Liver (tissue), 9 donors: ENCODE results near the gene IL25. TPM values are rescaled to one million over a fixed set of nuclear protein-coding genes. Genes with fewer than 3 reads are reported as not detected.

ENCODE experiments used
- DNase-seq: peaks from one replicate; pipeline ENCODE4 v3.0.0-alpha.2; 2017; ENCODE audit warnings: low spot score
- H3K27ac ChIP-seq, 2 donors: one replicate each; pipeline ENCODE4 v1.7.0; 2013; ENCODE audit warnings: inconsistent platforms in 2 of 2, low read length in 2 of 2, control low read depth in 1 of 2, low read depth in 1 of 2, mild to moderate bottlenecking in 1 of 2
- H3K27me3 ChIP-seq, 4 donors: one replicate each; pipeline versions ENCODE4 v1.6.1 to v1.7.0; 2013; ENCODE audit warnings: low read length in 3 of 4, inconsistent platforms in 1 of 4, mild to moderate bottlenecking in 1 of 4, moderate library complexity in 1 of 4; ENCODE audit not compliant: control insufficient read depth in 4 of 4, insufficient read depth in 4 of 4
- H3K36me3 ChIP-seq, 4 donors: one replicate each; pipeline versions ENCODE4 v1.6.1 to v1.7.0; 2013; ENCODE audit warnings: low read length in 3 of 4, mild to moderate bottlenecking in 3 of 4, low read depth in 1 of 4, moderate library complexity in 1 of 4; ENCODE audit not compliant: control insufficient read depth in 4 of 4, insufficient read depth in 3 of 4
- H3K4me1 ChIP-seq, 4 donors: one replicate each; pipeline versions ENCODE4 v1.6.1 to v1.7.0; 2013; ENCODE audit warnings: low read length in 3 of 4, mild to moderate bottlenecking in 3 of 4, moderate library complexity in 1 of 4; ENCODE audit not compliant: control insufficient read depth in 4 of 4, insufficient read depth in 4 of 4
- H3K4me3 ChIP-seq, 3 donors: one replicate each; pipeline versions ENCODE4 v1.6.1 to v1.7.0; 2013; ENCODE audit warnings: low read length in 3 of 3, control low read depth in 1 of 3, low read depth in 1 of 3, mild to moderate bottlenecking in 1 of 3
- H3K9ac ChIP-seq, 2 donors: one replicate each; pipeline ENCODE4 v1.7.0; 2013; ENCODE audit warnings: low read length in 2 of 2, mild to moderate bottlenecking in 2 of 2, moderate library complexity in 2 of 2, control low read depth in 1 of 2, low read depth in 1 of 2
- H3K9me3 ChIP-seq, 4 donors: one replicate each; pipeline versions ENCODE4 v1.6.1 to v1.7.0; 2013; ENCODE audit warnings: low read length in 3 of 4; ENCODE audit not compliant: control insufficient read depth in 4 of 4
- ATF3 ChIP-seq: IDR thresholded peaks from 2 replicates; pipeline ENCODE4 v1.6.1; 2016; ENCODE audit warnings: antibody characterized with exemption
- CTCF ChIP-seq: fragments of 150-350 bp; IDR thresholded peaks from 2 replicates; pipeline ENCODE4 v1.5.1; 2017; ENCODE audit warnings: improper control_type of control experiment, low read depth, low read length; ENCODE audit not compliant: missing input control
- EGR1 ChIP-seq, 2 donors: IDR thresholded peaks; 2 replicates each; pipeline ENCODE4 v1.6.1; 2016 to 2018; ENCODE audit warnings: antibody characterized with exemption in 2 of 2, low read depth in 2 of 2
- FOXA1 ChIP-seq: IDR thresholded peaks from 2 replicates; pipeline ENCODE4 v1.6.1; 2016; ENCODE audit warnings: antibody characterized with exemption
- FOXA2 ChIP-seq: IDR thresholded peaks from 2 replicates; pipeline ENCODE4 v1.6.1; 2016; ENCODE audit warnings: antibody characterized with exemption
- GABPA ChIP-seq, 2 donors: IDR thresholded peaks in 1 of 2; conservative IDR thresholded peaks in 1 of 2; 2 replicates each; pipeline ENCODE4 v1.6.1; 2016; ENCODE audit warnings: antibody characterized with exemption in 2 of 2, mild to moderate bottlenecking in 1 of 2, moderate library complexity in 1 of 2
- HNF4A ChIP-seq, 2 donors: conservative IDR thresholded peaks; 2 replicates each; pipeline ENCODE4 v1.6.1; 2016; ENCODE audit warnings: antibody characterized with exemption in 2 of 2, mild to moderate bottlenecking in 2 of 2
- HNF4G ChIP-seq: IDR thresholded peaks from 2 replicates; pipeline ENCODE4 v1.6.1; 2016; ENCODE audit warnings: antibody characterized with exemption
- JUND ChIP-seq, 2 donors: IDR thresholded peaks; 2 replicates each; pipeline ENCODE4 v1.6.1; 2016; ENCODE audit warnings: antibody characterized with exemption in 2 of 2
- NR2F2 ChIP-seq: IDR thresholded peaks from 2 replicates; pipeline ENCODE4 v1.6.1; 2016; ENCODE audit warnings: antibody characterized with exemption
- RAD21 ChIP-seq, 2 donors: IDR thresholded peaks; 2 replicates each; pipeline ENCODE4 v1.6.1; 2016; ENCODE audit warnings: antibody characterized with exemption in 2 of 2, mild to moderate bottlenecking in 2 of 2
- REST ChIP-seq: IDR thresholded peaks from 2 replicates; pipeline ENCODE4 v1.6.1; 2016; ENCODE audit warnings: antibody characterized with exemption, mild to moderate bottlenecking
- RXRA ChIP-seq, 2 donors: IDR thresholded peaks; 2 replicates each; pipeline ENCODE4 v1.6.1; 2017 to 2018; ENCODE audit warnings: antibody characterized with exemption in 2 of 2, mild to moderate bottlenecking in 1 of 2
- SP1 ChIP-seq: IDR thresholded peaks from 2 replicates; pipeline ENCODE4 v1.6.1; 2018; ENCODE audit warnings: antibody characterized with exemption, mild to moderate bottlenecking
- TAF1 ChIP-seq: conservative IDR thresholded peaks from 2 replicates; pipeline ENCODE4 v1.6.1; 2016; ENCODE audit warnings: antibody characterized with exemption, mild to moderate bottlenecking
- YY1 ChIP-seq: IDR thresholded peaks from 2 replicates; pipeline ENCODE4 v1.6.1; 2016; ENCODE audit warnings: antibody characterized with exemption, mild to moderate bottlenecking
- ZBTB33 ChIP-seq: IDR thresholded peaks from 2 replicates; pipeline ENCODE4 v1.6.1; 2016; ENCODE audit warnings: antibody characterized with exemption
- WGBS: extraction: QIAGEN DNeasy Blood & Tissue Kit; methylation state at CpG from one replicate; pipeline ENCODE4 v1.1.7; 2013; 5-methylcytosine and 5-hydroxymethylcytosine counted together
- polyA plus RNA-seq, 2 donors: library from polyadenylated mRNA; stranded (reverse) in 1 of 2; unstranded in 1 of 2; fragments of 200-250 nt in 1 of 2; fragments of >200 nt in 1 of 2; fragmentation: Nextera tagmentation in 1 of 2; extraction: Ambion mirVana in 1 of 2; gene quantifications; one replicate each; pipeline versions ENCODE4 v1.2.1 to v1.2.3, GENCODE V29; 2013 to 2015
- total RNA-seq, 2 donors: library from RNA; depleted of rRNA; stranded (reverse); fragments of >200 nt; gene quantifications; one replicate each; pipeline ENCODE4 v1.2.3, GENCODE V29; 2014
- donor health status: healthy.
- donor health status: healthy.
- donor health status: healthy.
- donor health status: healthy.
- donor health status: healthy.

IL25 gene
- total and polyA plus RNA-seq, 4 donors, result not detected

- H3K9me3 ChIP-seq, result no peaks in the 10 kb centered on the region
- no peak overlapping the region for H3K27ac ChIP-seq
- H3K9ac ChIP-seq, result no peak overlapping the region
- TF ChIP-seq HNF4G (no peak), ATF3 (no peak), ZBTB33 (no peak), RXRA (IDR thresholded peaks at IDR 0.05) (no peak), NR2F2 (no peak), TAF1 (no peak), SP1 (no peak), FOXA1 (no peak), FOXA2 (no peak), CTCF (no peak), REST (no peak), GABPA (IDR thresholded peaks at IDR 0.05 in 1 of 2, conservative IDR thresholded peaks at IDR 0.05 in 1 of 2) (no peak), HNF4A (conservative IDR thresholded peaks at IDR 0.05) (no peak), YY1 (no peak), JUND (IDR thresholded peaks at IDR 0.05) (no peak), EGR1 (IDR thresholded peaks at IDR 0.05; ENCODE audit: low read depth in 2 of 2) (no peak), RAD21 (IDR thresholded peaks at IDR 0.05) (no peak)
- no peak for DNase-seq
- H3K4me1 ChIP-seq, result peaks cover 0 to 2% (median under 1%) of the 10 kb centered on the region in 4 donors
- H3K4me3 ChIP-seq, result no peak overlapping the region
- WGBS, result 85% methylated on average over 22 of the region's 22 CpGs
- H3K36me3 ChIP-seq, result no peaks in the 10 kb centered on the region
- peaks cover 0 to 10% (median 5%) of the 10 kb centered on the region in 4 donors for H3K27me3 ChIP-seq
Observed at GRCh38 chr14:23359722-23360447, 12.7 kb upstream of the IL25 start.
